ENCODE data around the gene RASAL3. TPM values are rescaled to one million over a fixed set of nuclear protein-coding genes. Genes with fewer than 3 reads are reported as not detected.
A peak's percentile ranks its signal among the peaks of the same experiment; 100 is the strongest.

RASAL3 gene
- total RNA-seq, 4 donors from 2014 or later, result 1.9 to 117 (median 15.3) TPM

DNA sequence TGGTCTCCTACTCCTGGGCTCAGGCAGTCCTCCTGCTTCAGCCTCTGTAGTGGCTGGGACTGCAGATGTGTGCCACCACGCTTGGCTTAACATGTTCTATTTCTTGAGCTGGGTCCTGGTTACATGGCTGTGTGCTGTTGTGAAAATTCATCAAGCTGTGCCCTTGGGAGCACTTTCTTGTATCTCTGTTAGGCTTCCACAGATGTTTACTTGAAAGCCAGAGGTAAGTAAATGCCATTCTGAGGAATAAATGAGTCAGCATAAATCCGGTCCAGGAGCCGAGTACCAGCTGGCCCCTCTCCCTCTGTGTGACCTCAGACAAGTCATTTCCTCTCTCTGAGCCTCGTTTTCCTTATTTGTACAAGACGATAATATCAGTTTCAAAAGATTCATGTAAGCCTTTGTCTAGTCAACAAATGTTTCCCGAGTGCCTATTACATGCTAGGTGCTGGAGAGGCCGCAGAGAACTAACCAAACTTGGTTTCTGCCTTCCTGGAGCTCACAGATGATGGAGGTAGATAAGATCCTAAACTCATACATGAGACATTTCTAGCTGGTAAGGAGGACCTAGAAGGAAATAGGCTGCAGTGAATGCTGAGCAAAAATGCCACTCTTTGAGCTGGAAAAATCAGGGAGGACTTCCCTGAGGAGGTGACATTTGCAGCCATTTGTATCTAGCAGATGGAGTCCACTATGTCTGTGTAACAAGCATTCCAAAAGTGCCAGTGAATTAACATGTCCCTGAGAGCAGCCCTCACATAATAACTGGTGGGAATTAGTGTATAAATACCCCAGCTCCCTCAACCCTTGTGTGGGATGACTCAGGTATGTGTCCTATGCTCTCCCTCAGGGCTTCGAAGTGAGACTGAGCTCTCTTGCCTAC is 2.7 kb upstream of the RASAL3 start:
- Histone ChIP-seq H3K4me1 (peaks cover 0 to 21% (median 9%) of the 10 kb centered on the region in 4 donors), H3K27ac (peak overlapping the region in 3 of 4 donors; percentile 21 to 31 (median 30)), H3K4me3 (no peak overlapping the region), H3K27me3 (peaks cover 59% of the 10 kb centered on the region), H3K9me3 (no peaks in the 10 kb centered on the region), H3K36me3 (no peaks in the 10 kb centered on the region)
- in situ Hi-C loops (cut with MboI; ENCODE audit: low pct_ligation_motif_present in 1 of 4, low pct_unique_long_range_greater_than_20kb in 1 of 4, low sequenced_read_pairs in 3 of 4) (no loop called here), intact Hi-C loops (cut with DNase I; ENCODE audit: low total_unique reads) (no loop called here)
- WGBS, 2 donors (ENCODE audit: low coverage in 1 of 2), result 36 to 44% methylated on average over 1 to 8 of the region's 8 CpGs
- TF ChIP-seq EP300 (IDR thresholded peaks at IDR 0.05; ENCODE audit: low read depth), result no peak
- TF ChIP-seq, protein P1, sequence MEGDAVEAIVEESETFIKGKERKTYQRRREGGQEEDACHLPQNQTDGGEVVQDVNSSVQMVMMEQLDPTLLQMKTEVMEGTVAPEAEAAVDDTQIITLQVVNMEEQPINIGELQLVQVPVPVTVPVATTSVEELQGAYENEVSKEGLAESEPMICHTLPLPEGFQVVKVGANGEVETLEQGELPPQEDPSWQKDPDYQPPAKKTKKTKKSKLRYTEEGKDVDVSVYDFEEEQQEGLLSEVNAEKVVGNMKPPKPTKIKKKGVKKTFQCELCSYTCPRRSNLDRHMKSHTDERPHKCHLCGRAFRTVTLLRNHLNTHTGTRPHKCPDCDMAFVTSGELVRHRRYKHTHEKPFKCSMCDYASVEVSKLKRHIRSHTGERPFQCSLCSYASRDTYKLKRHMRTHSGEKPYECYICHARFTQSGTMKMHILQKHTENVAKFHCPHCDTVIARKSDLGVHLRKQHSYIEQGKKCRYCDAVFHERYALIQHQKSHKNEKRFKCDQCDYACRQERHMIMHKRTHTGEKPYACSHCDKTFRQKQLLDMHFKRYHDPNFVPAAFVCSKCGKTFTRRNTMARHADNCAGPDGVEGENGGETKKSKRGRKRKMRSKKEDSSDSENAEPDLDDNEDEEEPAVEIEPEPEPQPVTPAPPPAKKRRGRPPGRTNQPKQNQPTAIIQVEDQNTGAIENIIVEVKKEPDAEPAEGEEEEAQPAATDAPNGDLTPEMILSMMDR (IDR thresholded peaks at IDR 0.05), result no peak
- TF ChIP-seq POLR2A (IDR thresholded peaks at IDR 0.05), result no peak
- TF ChIP-seq POLR2AphosphoS5 (IDR thresholded peaks at IDR 0.05), result no peak
- peak; percentile 23 for DNase-seq

DNA sequence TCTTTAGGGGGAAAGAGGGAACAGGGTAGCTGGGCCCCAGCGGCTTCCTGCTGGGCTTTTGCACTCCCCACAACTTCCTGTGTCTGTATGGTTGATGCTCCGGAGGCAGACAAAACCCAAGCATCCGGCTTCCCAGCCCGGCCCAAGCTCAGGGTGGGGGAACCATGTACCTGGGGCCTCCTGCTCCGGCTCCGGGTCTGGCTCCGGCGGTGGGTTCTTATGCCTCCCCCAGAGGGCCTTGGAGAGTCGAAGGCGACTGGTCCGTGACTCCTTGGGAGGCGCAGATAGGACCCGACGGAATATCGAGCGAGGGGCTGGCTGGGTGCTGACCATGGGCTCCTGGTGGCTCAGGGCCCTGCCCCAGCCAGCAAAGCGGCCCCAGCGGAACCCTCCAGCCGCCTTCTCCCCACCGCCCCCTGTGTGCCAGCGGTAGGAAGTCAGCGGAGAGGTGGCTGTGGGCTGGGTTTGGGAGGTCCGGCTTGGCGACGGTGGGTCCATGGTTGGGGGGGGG is 428 bp downstream of the RASAL3 start:
- intact Hi-C loops (cut with DNase I; ENCODE audit: low total_unique reads), result no loop called here
- Histone ChIP-seq H3K4me3 (peak overlapping the region; percentile 18 to 54 (median 28)), H3K36me3 (no peaks in the 10 kb centered on the region), H3K27ac (peak overlapping the region; percentile 64 to 83 (median 78)), H3K9me3 (no peaks in the 10 kb centered on the region), H3K4me1 (peaks cover 0 to 9% (median 3%) of the 10 kb centered on the region in 4 donors), H3K27me3 (peaks cover 39% of the 10 kb centered on the region)
- peak; percentile 64 for DNase-seq
- in situ Hi-C loops (cut with MboI; ENCODE audit: low pct_ligation_motif_present in 1 of 4, low pct_unique_long_range_greater_than_20kb in 1 of 4, low sequenced_read_pairs in 3 of 4), result no loop called here
- 59% methylated on average over 12 of the region's 25 CpGs; no CpG with 5 or more reads in 1 of the 2 donors for WGBS, 2 donors (ENCODE audit: low coverage in 1 of 2)
- TF ChIP-seq POLR2A (IDR thresholded peaks at IDR 0.05), result peak; percentile 21
- TF ChIP-seq, protein P1 (IDR thresholded peaks at IDR 0.05), result no peak
- no peak for TF ChIP-seq POLR2AphosphoS5 (IDR thresholded peaks at IDR 0.05)
- no peak for TF ChIP-seq EP300 (IDR thresholded peaks at IDR 0.05; ENCODE audit: low read depth)

DNA sequence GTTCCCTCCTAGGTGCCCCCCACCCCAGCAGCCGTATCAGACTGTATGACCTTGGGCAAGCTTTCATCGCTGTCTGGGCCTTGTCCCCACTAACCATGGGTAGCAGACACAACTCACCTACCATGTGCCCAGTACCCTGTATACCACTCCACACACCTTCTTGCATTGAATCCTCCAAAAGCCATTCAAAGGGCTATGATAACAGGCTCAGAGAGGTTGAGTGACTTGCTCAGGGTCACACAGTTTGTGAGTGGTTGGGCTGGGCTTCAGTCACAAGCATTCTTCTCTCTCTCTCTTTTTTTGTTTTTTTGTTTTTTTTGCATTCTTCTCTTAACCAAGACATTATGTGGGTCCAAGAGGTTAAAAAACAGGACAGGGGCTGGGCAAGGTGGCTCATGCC is 2.6 kb downstream of the RASAL3 start:
- Histone ChIP-seq H3K27me3 (peaks cover 48% of the 10 kb centered on the region), H3K36me3 (no peaks in the 10 kb centered on the region), H3K9me3 (no peaks in the 10 kb centered on the region), H3K4me3 (no peak overlapping the region), H3K27ac (no peak overlapping the region), H3K4me1 (peaks cover 0 to 11% (median 6%) of the 10 kb centered on the region in 4 donors)
- intact Hi-C loops (cut with DNase I; ENCODE audit: low total_unique reads), result no loop called here
- WGBS, 2 donors (ENCODE audit: low coverage in 1 of 2), result 89% methylated on average over 2 of the region's 2 CpGs; no CpG with 5 or more reads in 1 of the 2 donors
- no peak for DNase-seq
- TF ChIP-seq POLR2AphosphoS5 (IDR thresholded peaks at IDR 0.05), result no peak
- in situ Hi-C loops (cut with MboI; ENCODE audit: low pct_ligation_motif_present in 1 of 4, low pct_unique_long_range_greater_than_20kb in 1 of 4, low sequenced_read_pairs in 3 of 4), result no loop called here

DNA sequence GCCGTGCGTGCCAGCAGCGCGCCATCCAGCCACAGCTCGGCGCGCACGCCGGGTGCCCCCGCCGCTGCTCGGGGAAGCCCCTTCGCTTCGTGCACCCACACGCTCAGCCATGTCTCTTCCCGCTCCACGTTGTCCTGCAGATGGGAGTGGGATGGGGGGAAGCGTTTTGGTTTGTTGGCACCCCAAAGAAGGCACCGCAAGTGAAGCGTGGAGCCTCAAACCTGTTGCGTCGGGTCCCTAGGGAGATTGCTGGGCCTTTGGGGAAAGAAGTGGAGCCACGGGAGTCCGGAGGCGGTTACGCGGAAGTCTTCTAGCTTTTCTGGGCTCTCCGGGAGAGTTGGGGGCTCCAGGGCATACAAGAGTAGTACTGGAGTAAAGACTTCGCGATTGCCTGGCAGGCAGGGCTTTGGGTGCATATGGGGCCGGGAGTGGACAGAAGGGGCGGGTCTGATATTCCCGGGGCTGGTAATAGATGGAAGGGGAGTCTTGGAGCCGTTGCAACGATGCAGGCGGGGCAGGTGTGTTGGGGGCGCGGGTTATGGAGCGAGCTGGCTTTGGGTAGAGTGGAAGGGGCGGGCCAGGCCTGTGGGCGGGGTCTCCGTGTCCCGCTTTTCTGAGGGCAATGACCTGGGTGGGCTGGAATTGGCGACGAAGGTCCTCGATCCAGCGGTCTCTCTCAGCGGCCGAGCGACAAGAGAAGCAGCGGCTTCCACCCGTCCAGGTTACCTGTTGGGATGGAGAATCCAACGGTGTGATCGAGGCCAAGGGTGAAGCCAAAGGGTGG is 6.5 kb downstream of the RASAL3 start:
- Histone ChIP-seq H3K9me3 (no peaks in the 10 kb centered on the region), H3K27me3 (peaks cover 54% of the 10 kb centered on the region), H3K4me3 (no peak overlapping the region), H3K27ac (no peak overlapping the region), H3K36me3 (no peaks in the 10 kb centered on the region), H3K4me1 (peaks cover 0 to 16% (median 13%) of the 10 kb centered on the region in 4 donors)
- intact Hi-C loops (cut with DNase I; ENCODE audit: low total_unique reads), result no loop called here
- in situ Hi-C loops (cut with MboI; ENCODE audit: low pct_ligation_motif_present in 1 of 4, low pct_unique_long_range_greater_than_20kb in 1 of 4, low sequenced_read_pairs in 3 of 4), result no loop called here
- TF ChIP-seq POLR2AphosphoS5 (IDR thresholded peaks at IDR 0.05) (no peak), EP300 (IDR thresholded peaks at IDR 0.05; ENCODE audit: low read depth) (no peak)
- TF ChIP-seq, protein P1 (IDR thresholded peaks at IDR 0.05), result no peak
- 27 to 48% methylated on average over 3 to 44 of the region's 54 CpGs for WGBS, 2 donors (ENCODE audit: low coverage in 1 of 2)
- DNase-seq, result no peak
